ENCODE data around the gene RBBP7.

The RBBP7 gene

DNA sequence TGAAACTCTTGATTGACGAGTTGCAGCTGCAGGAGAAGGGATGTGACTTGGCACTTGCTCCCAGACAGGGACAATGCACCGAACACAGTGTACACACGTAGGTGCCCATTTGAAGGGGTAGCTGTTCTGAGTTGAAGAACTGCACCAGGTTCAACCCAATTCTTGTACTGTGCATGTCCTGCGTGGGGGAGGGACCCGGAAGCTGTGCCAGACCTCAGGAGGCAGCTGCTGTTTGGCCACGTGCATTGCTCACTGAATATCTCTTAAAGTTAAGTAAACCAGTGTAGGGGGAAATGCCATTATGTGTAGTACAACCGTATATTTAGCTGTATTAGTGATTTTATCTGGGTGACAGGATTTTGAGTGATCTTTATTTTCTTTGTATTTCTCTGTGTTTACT lies 12.0 kb upstream of the RBBP7 start:
- Histone ChIP-seq H3K9ac (ENCODE audit: low read depth, low read length, poor library complexity, severe bottlenecking) (peak overlapping the region; percentile 78), H2AFZ (ENCODE audit: low read length) (peak overlapping the region; percentile 99), H3K4me2 (ENCODE audit: low read depth, low read length, poor library complexity, severe bottlenecking) (peak overlapping the region; percentile 100), H3K9me3 (ENCODE audit: insufficient read depth, low read depth, low read length) (no peaks in the 10 kb centered on the region), H4K20me1 (ENCODE audit: insufficient read depth, low read length, poor library complexity, severe bottlenecking) (no peaks in the 10 kb centered on the region), H3K9me2 (replicated peaks; ENCODE audit: low read depth, low read length) (no peaks in the 10 kb centered on the region), H3K27me3 (ENCODE audit: insufficient read depth, low read length, poor library complexity, severe bottlenecking) (no peaks in the 10 kb centered on the region), H3K36me3 (ENCODE audit: insufficient read depth, low read length) (no peaks in the 10 kb centered on the region), H3K4me3 (ENCODE audit: low read length, poor library complexity, severe bottlenecking) (peak overlapping the region; percentile 87), H3K4me1 (ENCODE audit: insufficient read depth, low read length, poor library complexity, severe bottlenecking) (peaks cover 7% of the 10 kb centered on the region), H3F3A (ENCODE audit: low read depth) (0 out of 2 replicates have a peak, but pooled peaks cover 3% of the 10 kb centered on the region), H3K79me2 (ENCODE audit: insufficient read depth, low read length) (no peaks in the 10 kb centered on the region)
- TF ChIP-seq EZH2phosphoT487 (IDR thresholded peaks at IDR 0.05; ENCODE audit: borderline replicate concordance) = no peak
- TF ChIP-seq, protein P1, sequence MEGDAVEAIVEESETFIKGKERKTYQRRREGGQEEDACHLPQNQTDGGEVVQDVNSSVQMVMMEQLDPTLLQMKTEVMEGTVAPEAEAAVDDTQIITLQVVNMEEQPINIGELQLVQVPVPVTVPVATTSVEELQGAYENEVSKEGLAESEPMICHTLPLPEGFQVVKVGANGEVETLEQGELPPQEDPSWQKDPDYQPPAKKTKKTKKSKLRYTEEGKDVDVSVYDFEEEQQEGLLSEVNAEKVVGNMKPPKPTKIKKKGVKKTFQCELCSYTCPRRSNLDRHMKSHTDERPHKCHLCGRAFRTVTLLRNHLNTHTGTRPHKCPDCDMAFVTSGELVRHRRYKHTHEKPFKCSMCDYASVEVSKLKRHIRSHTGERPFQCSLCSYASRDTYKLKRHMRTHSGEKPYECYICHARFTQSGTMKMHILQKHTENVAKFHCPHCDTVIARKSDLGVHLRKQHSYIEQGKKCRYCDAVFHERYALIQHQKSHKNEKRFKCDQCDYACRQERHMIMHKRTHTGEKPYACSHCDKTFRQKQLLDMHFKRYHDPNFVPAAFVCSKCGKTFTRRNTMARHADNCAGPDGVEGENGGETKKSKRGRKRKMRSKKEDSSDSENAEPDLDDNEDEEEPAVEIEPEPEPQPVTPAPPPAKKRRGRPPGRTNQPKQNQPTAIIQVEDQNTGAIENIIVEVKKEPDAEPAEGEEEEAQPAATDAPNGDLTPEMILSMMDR (conservative IDR thresholded peaks at IDR 0.05; ENCODE audit: low read length) = no peak

DNA sequence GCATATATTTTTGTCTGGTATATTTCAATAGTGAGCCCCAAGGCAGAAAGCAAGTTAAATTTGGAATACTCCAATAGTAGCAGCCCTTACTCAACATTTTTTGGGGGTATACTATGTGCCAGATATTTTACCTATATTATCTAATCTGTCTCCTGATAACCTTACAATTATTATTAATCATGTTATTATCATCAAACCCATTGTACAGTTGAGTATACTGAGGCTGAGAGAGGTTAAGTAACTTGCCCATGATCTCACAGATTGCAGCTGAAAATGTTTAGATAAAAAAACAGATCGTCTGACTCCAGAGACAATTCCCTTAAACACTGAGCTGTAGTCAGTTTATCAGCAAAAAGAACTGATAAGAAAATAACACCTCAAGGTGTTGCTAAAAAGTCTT lies 6.5 kb upstream of the RBBP7 start:
- Histone ChIP-seq H2AFZ (ENCODE audit: low read length) (no peak overlapping the region), H3K79me2 (ENCODE audit: insufficient read depth, low read length) (no peaks in the 10 kb centered on the region), H3K9me3 (ENCODE audit: insufficient read depth, low read depth, low read length) (no peaks in the 10 kb centered on the region), H3K9me2 (replicated peaks; ENCODE audit: low read depth, low read length) (no peaks in the 10 kb centered on the region), H4K20me1 (ENCODE audit: insufficient read depth, low read length, poor library complexity, severe bottlenecking) (no peaks in the 10 kb centered on the region), H3K27me3 (ENCODE audit: insufficient read depth, low read length, poor library complexity, severe bottlenecking) (no peaks in the 10 kb centered on the region), H3K4me2 (ENCODE audit: low read depth, low read length, poor library complexity, severe bottlenecking) (no peak overlapping the region), H3K36me3 (ENCODE audit: insufficient read depth, low read length) (no peaks in the 10 kb centered on the region), H3K9ac (ENCODE audit: low read depth, low read length, poor library complexity, severe bottlenecking) (no peak overlapping the region), H3K4me1 (ENCODE audit: insufficient read depth, low read length, poor library complexity, severe bottlenecking) (no peaks in the 10 kb centered on the region), H3K4me3 (ENCODE audit: low read length, poor library complexity, severe bottlenecking) (no peak overlapping the region), H3F3A (ENCODE audit: low read depth) (no peaks in the 10 kb centered on the region)
- TF ChIP-seq, protein P1 (conservative IDR thresholded peaks at IDR 0.05; ENCODE audit: low read length) = no peak
- no peak for TF ChIP-seq EZH2phosphoT487 (IDR thresholded peaks at IDR 0.05; ENCODE audit: borderline replicate concordance)

- peaks cover 7% of the 10 kb centered on the region for H3K4me1 ChIP-seq (ENCODE audit: insufficient read depth, low read length, poor library complexity, severe bottlenecking)
- no peak overlapping the region for H2AFZ ChIP-seq (ENCODE audit: low read length)
- H3K27me3 ChIP-seq (ENCODE audit: insufficient read depth, low read length, poor library complexity, severe bottlenecking) = no peaks in the 10 kb centered on the region
- no peaks in the 10 kb centered on the region for H3F3A ChIP-seq (ENCODE audit: low read depth)
- H3K79me2 ChIP-seq (ENCODE audit: insufficient read depth, low read length) = peaks cover under 1% of the 10 kb centered on the region; the same call in 1 of the 2 replicates
- TF ChIP-seq, protein P1 (conservative IDR thresholded peaks at IDR 0.05; ENCODE audit: low read length) = no peak
- no peak for TF ChIP-seq EZH2phosphoT487 (IDR thresholded peaks at IDR 0.05; ENCODE audit: borderline replicate concordance)
- peaks cover under 1% of the 10 kb centered on the region for H4K20me1 ChIP-seq (ENCODE audit: insufficient read depth, low read length, poor library complexity, severe bottlenecking)
- no peaks in the 10 kb centered on the region for H3K9me3 ChIP-seq (ENCODE audit: insufficient read depth, low read depth, low read length)
- H3K36me3 ChIP-seq (ENCODE audit: insufficient read depth, low read length) = no peaks in the 10 kb centered on the region
- H3K9me2 ChIP-seq (replicated peaks; ENCODE audit: low read depth, low read length) = no peaks in the 10 kb centered on the region
- no peak overlapping the region for H3K9ac ChIP-seq (ENCODE audit: low read depth, low read length, poor library complexity, severe bottlenecking)
- H3K4me3 ChIP-seq (ENCODE audit: low read length, poor library complexity, severe bottlenecking) = no peak overlapping the region
- H3K4me2 ChIP-seq (ENCODE audit: low read depth, low read length, poor library complexity, severe bottlenecking) = no peak overlapping the region
Observed at GRCh38 chrX:16874458-16875095, 4.4 kb upstream of the RBBP7 start.

Data from Loucy (cell line).